Liver (tissue), 4 donors: ENCODE measurements around the gene TNIP1. TPM values are rescaled to one million over a fixed set of nuclear protein-coding genes. Genes with fewer than 3 reads are reported as not detected.

Source experiments
- polyA plus RNA-seq, 2 donors: library from polyadenylated mRNA; stranded (reverse) in 1 of 2; unstranded in 1 of 2; fragments of 200-250 nt in 1 of 2; fragments of >200 nt in 1 of 2; fragmentation: Nextera tagmentation in 1 of 2; extraction: Ambion mirVana in 1 of 2; gene quantifications; one replicate each; pipeline versions ENCODE4 v1.2.1 to v1.2.3, GENCODE V29; 2013 to 2015
- total RNA-seq, 2 donors: library from RNA; depleted of rRNA; stranded (reverse); fragments of >200 nt; gene quantifications; one replicate each; pipeline ENCODE4 v1.2.3, GENCODE V29; 2014
- donor health status: healthy.
- donor health status: healthy.
- donor health status: healthy.

Gene TNIP1
- total and polyA plus RNA-seq, 4 donors = 33.2 to 101 (median 48.0) TPM

Other genes with a start within 250 kb of the TNIP1 start
- gene IRGM, start 234.5 kb downstream of the TNIP1 start, total RNA-seq = under 1 TPM in 1 of 2 donors, not detected in 1; 0.08 TPM
- gene IRGM, start 234.5 kb downstream of the TNIP1 start, polyA plus RNA-seq = under 1 TPM in 1 of 2 donors, not detected in 1; 0.02 TPM
- gene ZNF300, start 176.1 kb downstream of the TNIP1 start, total RNA-seq = under 1 TPM; 0.59 to 0.84 TPM
- gene ZNF300, start 176.1 kb downstream of the TNIP1 start, polyA plus RNA-seq = under 1 TPM; 0.28 to 0.53 TPM
- gene GPX3, start 60.4 kb downstream of the TNIP1 start, total RNA-seq = 100 to 1,000 TPM in 1 of 2 donors, 10 to 100 TPM in 1; 72.9 to 156 TPM
- gene GPX3, start 60.4 kb downstream of the TNIP1 start, polyA plus RNA-seq = 100 to 1,000 TPM; 318 to 878 TPM
- gene ANXA6, start 76.7 kb upstream of the TNIP1 start, total RNA-seq = 100 to 1,000 TPM; 137 to 215 TPM
- gene ANXA6, start 76.7 kb upstream of the TNIP1 start, polyA plus RNA-seq = 100 to 1,000 TPM in 1 of 2 donors, 10 to 100 TPM in 1; 52.7 to 116 TPM
- 10 to 100 TPM; 11.9 to 21.8 TPM for gene CCDC69, start 143.1 kb upstream of the TNIP1 start, total RNA-seq
- 10 to 100 TPM; 14.2 to 28.6 TPM for gene CCDC69, start 143.1 kb upstream of the TNIP1 start, polyA plus RNA-seq
- gene GM2A, start 172.2 kb upstream of the TNIP1 start, total RNA-seq = 10 to 100 TPM; 11.2 to 14.5 TPM
- 1 to 10 TPM; 4.1 to 9.9 TPM for gene GM2A, start 172.2 kb upstream of the TNIP1 start, polyA plus RNA-seq
- gene SLC36A3, start 222.7 kb upstream of the TNIP1 start, total RNA-seq = not detected
- not detected for gene SLC36A3, start 222.7 kb upstream of the TNIP1 start, polyA plus RNA-seq